Measurements from ENCODE around the gene SH3GL3.

The SH3GL3 gene

GRCh38 chr15:83470887-83471286 is 23.7 kb downstream of the SH3GL3 start:
- no peak for DNase-seq

GRCh38 chr15:83471307-83471866 is 24.2 kb downstream of the SH3GL3 start:
- no peak for DNase-seq

- DNase-seq: no peak
These were observed 25.0 kb downstream of the SH3GL3 start for GRCh38 chr15:83472151-83472550.

DNA sequence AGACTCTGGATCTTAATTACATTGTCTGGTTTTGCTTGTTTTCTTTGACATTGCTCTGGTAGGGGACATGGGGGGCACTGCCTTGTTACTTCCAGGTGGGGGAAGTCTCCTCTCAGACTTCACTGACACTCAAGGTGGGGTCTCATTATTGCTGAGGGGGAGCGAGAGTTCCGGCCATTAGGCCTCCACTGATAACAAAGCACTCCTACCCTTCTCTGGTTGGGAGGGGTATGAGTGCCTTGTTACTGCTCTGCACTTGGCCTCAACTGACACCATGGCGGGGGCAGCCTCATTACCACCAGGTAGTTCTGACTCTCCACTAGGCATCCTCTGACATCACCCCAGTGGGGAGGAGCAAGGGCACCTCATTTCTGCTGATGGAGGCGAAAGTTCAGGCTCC is 25.7 kb downstream of the SH3GL3 start:
- no peak for DNase-seq

DNA sequence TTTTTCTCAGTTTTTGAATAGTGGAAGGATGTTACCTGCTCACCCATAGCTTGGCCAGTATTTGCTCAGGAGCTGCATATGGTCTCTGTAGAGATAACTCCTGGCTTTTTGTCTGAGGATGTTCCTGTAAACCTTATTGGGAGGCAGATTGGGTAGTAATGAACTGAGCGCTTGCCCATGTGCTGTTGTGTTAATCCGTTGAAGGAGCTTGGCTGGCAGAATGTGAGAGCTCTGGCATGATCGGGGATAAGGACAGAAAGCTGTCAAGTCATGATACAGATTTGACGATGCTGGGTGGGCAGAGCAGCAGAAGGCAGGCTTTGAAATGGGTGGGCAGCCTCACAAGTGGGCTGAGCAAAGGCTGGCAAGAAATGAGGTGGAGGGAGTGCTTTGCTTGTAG is 27.4 kb downstream of the SH3GL3 start:
- no peak for DNase-seq

- DNase-seq: no peak
These were observed 28.4 kb downstream of the SH3GL3 start for GRCh38 chr15:83475551-83475950.

DNA sequence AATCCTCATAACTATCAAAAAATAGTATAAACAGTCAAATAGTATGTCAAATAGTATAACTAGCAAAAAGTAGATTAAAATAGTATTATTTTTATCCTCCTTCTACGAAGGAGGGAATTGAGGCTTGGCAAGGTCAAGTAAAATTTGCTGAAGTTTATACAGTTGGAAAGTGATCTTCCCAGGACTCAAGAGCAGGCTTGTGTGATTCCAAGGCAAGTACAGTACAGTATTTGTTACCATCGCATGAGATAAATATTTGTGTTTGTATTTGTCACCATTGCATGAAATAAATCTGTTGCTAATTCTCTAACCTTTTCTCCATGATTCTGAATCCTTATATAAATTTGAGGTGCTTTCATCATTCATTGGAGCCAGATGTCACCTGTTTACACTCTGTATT is 28.9 kb downstream of the SH3GL3 start:
- DNase-seq: no peak

DNA sequence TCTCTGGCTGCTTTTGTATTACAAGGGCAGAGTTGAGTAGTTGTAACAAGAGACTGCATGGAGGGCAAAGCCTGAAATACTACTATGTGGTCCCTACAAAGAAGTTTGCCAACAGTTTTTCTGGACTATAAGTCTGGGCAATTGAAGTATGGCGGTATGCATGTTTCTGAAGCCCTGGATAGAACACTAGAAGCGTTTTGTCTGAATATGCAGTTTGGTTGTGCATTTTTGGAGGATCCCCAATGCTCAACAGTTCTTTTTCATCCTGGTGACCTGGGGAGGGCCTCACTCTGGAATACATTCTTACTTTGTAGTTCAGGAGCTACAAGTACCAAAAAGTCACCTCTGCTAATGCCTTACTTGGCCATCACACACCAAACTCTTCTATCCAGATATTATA is 29.6 kb downstream of the SH3GL3 start:
- no peak for DNase-seq

DNA sequence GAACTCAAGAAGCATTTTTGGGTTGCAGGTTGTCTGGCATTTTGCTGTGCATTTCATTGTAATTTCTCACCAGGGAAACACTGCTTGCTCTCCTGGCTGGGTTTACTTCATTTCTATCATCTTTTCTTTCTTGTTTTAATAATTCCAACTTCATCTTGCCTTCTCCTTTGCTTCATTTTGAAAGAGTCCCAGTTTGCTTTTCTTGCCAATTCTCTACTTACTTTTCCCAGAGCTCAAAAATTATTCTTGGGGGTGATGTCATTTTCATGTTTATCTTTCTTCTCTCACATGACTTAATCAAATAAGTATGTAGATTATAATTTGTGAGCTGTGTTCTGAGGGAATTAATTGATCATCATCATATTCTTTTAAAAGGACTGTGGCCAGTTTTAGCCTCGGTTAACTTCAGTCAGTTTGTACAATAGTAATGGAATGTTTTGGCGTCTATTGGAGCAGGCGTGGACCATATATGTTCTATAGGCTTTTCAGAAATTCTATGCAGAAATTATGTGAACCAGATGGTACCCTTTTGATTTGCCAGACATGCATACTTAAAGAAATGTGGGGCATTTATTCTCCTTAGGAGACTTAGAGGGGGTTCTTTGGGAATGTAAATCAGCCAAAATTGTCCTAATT is 30.1 kb downstream of the SH3GL3 start:
- DNase-seq: no peak

- no peak for DNase-seq
These were observed 30.8 kb downstream of the SH3GL3 start for GRCh38 chr15:83477808-83478537.

DNA sequence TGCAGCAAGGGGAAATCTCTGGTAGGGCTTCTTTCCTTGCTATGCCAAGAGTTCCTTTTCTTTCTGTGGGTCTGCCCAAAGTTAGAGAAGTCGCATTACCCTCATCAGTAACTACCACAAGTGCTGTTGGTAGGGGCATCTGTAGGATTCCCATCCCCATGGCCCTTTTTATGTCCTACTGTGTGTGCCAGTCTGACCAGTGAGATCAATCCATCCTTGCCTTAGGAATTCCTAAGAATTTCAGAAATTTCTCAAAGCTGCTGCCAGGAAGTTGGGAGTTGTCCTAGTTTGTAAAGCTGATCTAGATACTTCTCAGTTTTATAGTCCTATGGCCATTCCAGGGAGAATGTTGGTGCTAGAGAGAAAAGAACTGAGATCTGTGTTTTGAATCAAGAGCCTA is 36.5 kb downstream of the SH3GL3 start:
- DNase-seq: no peak

DNA sequence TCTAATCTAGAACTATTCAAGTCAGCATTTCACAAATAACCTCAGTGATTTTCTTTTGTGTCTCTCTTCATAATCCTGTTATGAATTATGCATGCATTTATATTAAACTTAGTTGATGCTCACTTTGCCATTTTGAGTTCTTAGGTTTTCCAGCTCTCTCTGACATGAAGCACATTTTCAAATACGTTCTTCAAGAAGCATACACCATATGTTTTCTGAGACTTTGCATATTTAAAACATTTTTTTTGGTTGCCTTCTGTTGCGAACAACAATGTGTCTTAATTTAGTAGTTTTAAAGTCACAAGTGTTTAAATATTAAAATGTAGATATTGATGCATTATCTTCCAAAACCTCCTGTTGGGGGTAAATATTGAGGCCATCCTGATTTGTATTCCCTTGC is 37.5 kb downstream of the SH3GL3 start:
- DNase-seq: no peak

- no peak for DNase-seq
These were observed 39.2 kb downstream of the SH3GL3 start for GRCh38 chr15:83486363-83486762.

DNA sequence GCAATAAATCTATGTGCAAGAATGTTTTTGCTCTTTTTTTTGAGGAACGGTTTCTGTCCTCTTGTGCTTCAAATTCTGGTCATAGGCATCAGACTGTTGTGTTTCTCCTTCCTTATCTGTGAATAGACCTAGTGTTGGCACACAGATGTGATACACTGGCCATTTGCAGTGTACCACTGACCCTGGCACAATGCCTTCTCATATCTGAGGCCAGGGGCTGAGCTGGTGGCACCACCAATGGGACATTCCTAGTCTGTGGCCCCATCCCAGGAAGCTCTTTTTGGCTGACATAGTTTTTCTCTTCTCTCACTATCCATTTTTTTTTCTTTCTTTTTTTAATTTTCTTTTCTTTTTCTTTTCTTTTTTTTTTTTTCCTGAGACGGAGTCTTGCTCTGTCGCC is 40.4 kb downstream of the SH3GL3 start:
- DNase-seq: no peak

DNA sequence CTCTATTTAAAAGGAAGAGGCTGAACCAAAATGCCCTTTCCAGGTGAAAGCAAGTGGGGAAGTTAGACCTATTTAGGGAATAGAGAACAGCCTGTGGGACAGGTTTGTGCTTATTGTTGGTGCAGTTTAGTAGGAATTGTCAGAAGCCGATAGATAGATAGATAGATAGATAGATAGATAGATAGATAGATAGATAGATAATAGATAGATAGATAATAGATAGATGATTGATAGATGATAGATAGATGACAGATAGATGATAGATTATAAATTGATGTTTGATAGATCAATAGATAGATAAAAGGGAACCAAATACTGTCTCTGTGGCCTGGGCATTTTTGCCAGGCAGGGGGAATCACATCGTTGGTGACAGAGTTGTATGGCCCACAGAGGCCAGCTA is 42.5 kb downstream of the SH3GL3 start:
- DNase-seq: no peak

DNA sequence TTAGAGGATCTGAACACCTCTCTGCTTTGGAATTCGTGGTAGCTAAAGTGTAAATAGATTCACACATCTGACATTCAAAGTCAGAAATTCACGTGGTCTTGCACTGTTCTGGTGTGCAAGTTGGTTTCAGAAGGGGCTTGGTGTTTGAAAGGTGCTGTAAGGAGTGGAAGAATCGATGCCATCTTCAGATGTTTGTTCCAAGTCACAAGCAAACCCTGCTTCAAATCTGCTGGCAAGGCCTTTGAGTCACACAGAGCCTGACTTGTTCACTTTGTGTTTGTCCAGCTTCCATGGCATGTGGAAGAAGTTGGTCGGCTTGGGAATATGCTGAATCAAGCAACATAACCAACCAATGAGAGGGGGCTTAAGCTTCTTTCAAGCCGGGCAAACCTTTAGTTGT is 44.3 kb downstream of the SH3GL3 start:
- no peak for DNase-seq

GRCh38 chr15:83496766-83497165 is 49.6 kb downstream of the SH3GL3 start:
- DNase-seq: no peak

DNA sequence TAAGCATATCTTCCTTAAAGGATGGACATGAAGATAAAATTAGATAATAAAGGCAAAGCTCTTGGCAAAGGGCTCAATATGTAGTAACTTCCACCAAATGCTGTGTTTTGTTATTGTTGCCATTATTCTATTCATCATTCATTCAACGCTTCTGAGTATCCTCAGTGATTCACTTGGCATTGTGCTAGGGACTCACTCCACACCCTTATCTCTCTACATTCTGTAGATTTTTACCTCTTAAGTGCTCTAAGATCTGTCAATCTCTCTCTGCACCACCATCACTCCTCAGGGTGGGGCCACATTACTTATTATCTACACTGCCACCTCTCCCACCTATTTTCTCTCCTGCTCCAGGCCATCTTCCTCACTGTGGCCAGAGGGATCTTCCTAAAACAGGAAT is 51.2 kb downstream of the SH3GL3 start:
- DNase-seq: no peak

GRCh38 chr15:83498801-83499200 is 51.7 kb downstream of the SH3GL3 start:
- DNase-seq: no peak

GRCh38 chr15:83499476-83499875 is 52.3 kb downstream of the SH3GL3 start:
- no peak for DNase-seq

DNA sequence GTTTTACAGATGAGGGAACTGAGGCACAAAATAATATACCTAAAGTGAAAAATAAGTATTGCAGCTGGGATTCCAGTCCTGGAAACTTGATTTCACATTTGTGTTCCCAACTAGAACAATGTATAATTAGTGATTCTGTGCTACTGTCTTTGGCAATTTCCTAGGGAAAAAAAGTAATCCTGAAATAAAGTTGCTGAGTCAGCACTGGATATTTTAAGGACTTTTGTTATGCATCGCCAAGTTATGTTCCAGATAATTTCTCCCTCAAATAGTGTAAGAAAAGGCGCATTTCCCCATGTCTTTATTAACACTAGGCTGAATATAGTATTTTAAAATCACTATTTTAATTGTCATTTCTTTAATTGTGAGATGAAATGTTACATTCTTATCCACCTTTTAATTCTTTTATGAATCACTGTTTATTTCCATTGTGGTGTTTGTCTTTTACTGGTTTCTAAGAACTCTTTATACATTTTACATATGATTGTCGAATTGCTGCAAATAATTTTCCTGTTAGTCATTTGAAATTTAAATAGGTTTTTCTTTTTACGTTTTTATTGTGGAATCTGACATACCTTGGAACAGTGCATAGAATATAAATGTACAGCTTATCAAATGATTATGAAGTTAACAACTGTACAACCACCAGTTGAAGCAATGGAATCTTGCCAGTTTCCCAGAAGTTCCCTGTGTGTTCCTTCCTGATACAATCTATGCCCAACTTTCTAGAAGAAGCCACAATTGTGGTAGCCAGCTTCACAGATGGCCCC is 56.6 kb downstream of the SH3GL3 start:
- DNase-seq: no peak

DNA sequence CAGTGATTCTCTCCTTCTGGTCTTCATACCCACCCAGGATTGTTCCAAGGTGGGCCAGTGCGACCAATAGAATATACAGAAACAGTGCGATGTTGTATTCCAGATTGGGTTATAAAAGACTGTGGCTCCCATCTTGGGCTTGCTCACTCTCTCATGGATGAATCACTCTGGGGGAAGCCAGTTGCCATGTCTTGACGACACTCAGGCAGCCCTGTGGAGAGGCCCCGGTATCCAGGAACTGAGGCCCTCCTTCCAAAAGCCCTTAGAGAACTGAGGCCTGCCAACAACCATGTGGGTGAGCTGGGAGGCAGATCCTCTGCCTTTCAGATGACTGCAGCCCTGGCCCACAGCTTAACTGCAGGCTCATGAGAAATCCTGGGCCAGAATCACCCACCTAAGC is 57.2 kb downstream of the SH3GL3 start:
- no peak for DNase-seq

GRCh38 chr15:83510001-83510400 is 62.9 kb downstream of the SH3GL3 start:
- DNase-seq: no peak

DNA sequence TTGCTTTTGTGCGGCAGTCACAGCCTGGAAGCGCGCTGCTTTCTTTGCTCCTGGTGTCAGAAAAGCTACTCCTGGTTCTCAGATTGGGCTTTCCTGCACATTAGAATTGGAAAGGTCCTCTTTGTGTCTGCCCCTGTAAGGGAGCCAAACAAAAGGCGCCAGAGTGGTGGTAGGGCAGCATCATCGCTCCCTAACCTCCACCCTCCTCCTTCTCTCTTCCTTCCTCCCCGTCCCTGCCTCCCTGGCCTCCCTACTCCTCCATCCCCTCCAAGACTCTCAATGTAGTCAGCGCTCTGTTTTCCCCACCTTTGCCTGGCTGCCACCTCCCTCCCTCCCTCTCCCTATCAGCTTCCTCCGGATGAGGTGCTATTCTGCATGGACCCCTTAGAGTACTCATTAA is 65.3 kb downstream of the SH3GL3 start:
- DNase-seq: no peak
